ENCODE results near the gene CDKN2B-AS1.

- TF ChIP-seq CTCF (IDR thresholded peaks at IDR 0.05; ENCODE audit: insufficient read depth, low read length, poor library complexity, severe bottlenecking) (no peak), EZH2phosphoT487 (conservative IDR thresholded peaks at IDR 0.05; ENCODE audit: low read length) (no peak)
Observed at GRCh38 chr9:22009506-22009867, 14.9 kb downstream of the CDKN2B-AS1 start.

Data from SU-DHL-6 (cell line).